ENCODE measurements around the gene FUT2. TPM values are rescaled to one million over a fixed set of nuclear protein-coding genes. Genes with fewer than 3 reads are reported as not detected.
"Not testable (repeated sequence)": the region's sequence is repeated elsewhere in the genome, so short reads cannot be mapped to it uniquely, and the experiment has no call there.

FUT2 gene
- polyA plus RNA-seq, 2 of the 4 experiments (the other 2 are of a cell fraction): not detected

DNA sequence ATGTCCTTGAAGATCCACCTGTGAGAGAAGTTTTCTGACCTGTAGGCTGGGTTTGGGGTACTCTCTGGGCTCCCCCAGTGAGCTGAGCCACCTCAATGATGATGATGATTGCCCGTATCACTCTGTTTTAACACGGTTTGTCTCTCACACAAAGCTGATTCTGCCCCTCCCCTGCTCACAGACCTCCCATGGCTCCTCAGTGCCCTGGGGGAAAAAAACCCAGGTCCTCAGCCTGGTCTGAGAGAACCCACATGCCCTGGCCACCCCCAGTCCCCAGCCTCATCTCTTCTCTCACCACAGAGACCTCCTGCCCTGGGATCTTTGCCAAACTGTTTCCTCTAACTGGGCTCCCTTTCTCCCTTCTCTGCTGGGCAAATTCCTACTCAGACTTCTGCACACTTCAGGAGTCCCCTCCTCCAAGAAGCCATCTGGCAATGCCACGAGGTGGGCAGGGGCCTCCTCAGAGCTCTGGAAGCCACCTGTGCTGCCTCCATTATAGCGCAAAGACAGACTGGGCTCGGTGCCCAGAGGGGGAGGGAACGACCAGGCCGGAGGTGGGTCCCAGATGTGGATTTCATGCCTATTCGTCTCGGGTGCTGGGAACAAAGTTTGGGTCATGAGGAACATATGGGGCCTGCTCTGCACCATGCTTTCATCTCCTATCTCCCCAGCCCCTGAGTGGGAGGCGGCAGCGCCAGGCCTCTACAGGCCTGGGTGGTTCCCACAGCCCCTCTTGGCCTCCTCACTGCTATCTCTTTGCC, 41.3 kb upstream of the FUT2 start (continued):
- no peak for TF ChIP-seq ZSCAN20 (CRISPR knock-in tag; IDR thresholded peaks at IDR 0.05)
- TF ChIP-seq, protein P1, sequence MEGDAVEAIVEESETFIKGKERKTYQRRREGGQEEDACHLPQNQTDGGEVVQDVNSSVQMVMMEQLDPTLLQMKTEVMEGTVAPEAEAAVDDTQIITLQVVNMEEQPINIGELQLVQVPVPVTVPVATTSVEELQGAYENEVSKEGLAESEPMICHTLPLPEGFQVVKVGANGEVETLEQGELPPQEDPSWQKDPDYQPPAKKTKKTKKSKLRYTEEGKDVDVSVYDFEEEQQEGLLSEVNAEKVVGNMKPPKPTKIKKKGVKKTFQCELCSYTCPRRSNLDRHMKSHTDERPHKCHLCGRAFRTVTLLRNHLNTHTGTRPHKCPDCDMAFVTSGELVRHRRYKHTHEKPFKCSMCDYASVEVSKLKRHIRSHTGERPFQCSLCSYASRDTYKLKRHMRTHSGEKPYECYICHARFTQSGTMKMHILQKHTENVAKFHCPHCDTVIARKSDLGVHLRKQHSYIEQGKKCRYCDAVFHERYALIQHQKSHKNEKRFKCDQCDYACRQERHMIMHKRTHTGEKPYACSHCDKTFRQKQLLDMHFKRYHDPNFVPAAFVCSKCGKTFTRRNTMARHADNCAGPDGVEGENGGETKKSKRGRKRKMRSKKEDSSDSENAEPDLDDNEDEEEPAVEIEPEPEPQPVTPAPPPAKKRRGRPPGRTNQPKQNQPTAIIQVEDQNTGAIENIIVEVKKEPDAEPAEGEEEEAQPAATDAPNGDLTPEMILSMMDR (IDR thresholded peaks at IDR 0.05): no peak
- no peak for TF ChIP-seq NFE2L2 (conservative IDR thresholded peaks at IDR 0.05; ENCODE audit: low read length)
- TF ChIP-seq ESRRA (IDR thresholded peaks at IDR 0.05; ENCODE audit: borderline replicate concordance, low read length): no peak

DNA sequence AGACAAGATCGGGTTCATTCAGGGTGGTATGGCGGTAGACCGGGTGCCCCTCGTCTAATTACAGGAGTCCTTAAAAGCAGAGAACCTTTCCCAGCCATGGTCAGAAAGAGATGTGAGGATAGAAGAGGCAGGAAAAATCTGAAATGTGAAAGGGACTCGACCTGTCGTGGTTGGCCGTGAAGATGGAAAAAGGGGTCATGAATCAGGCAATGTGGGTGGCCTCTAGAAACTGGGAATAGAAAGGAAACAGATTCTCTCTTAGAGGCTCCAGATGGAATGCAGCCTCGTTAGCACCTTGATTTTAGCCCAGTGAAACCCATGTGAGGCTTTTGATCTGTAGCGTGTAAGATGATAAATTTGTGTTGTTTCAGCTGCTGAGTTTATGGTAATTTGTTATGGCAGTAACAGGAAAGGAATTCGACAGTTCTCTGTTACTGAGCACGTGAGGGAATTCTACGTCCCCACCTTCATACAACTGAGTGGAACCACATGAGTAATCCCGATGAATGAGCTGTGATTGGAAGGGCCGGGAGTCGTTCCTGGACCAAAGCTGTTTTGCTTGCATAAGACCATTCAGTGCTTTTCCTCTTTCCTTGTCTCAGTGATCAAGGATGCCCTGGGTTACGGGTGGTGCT, 38.8 kb upstream of the FUT2 start:
- H3K4me1 ChIP-seq: no peaks in the 10 kb centered on the region
- no peak for TF ChIP-seq POLR2AphosphoS2 (conservative IDR thresholded peaks at IDR 0.05; ENCODE audit: low read length)
- TF ChIP-seq, protein P2, sequence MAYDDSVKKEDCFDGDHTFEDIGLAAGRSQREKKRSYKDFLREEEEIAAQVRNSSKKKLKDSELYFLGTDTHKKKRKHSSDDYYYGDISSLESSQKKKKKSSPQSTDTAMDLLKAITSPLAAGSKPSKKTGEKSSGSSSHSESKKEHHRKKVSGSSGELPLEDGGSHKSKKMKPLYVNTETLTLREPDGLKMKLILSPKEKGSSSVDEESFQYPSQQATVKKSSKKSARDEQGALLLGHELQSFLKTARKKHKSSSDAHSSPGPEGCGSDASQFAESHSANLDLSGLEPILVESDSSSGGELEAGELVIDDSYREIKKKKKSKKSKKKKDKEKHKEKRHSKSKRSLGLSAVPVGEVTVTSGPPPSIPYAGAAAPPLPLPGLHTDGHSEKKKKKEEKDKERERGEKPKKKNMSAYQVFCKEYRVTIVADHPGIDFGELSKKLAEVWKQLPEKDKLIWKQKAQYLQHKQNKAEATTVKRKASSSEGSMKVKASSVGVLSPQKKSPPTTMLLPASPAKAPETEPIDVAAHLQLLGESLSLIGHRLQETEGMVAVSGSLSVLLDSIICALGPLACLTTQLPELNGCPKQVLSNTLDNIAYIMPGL (CRISPR knock-in tag; IDR thresholded peaks at IDR 0.05; ENCODE audit: borderline replicate concordance): no peak
- TF ChIP-seq RFX5 (IDR thresholded peaks at IDR 0.05): peak; percentile 69
- no peak for TF ChIP-seq NPAS2 (CRISPR knock-in tag; IDR thresholded peaks at IDR 0.05; ENCODE audit: borderline replicate concordance)
- no peak for TF ChIP-seq RAD21 (conservative IDR thresholded peaks at IDR 0.05 in 1 of 2, IDR thresholded peaks at IDR 0.05 in 1 of 2)
- TF ChIP-seq ZSCAN20 (CRISPR knock-in tag; IDR thresholded peaks at IDR 0.05): no peak
- TF ChIP-seq, protein P3, sequence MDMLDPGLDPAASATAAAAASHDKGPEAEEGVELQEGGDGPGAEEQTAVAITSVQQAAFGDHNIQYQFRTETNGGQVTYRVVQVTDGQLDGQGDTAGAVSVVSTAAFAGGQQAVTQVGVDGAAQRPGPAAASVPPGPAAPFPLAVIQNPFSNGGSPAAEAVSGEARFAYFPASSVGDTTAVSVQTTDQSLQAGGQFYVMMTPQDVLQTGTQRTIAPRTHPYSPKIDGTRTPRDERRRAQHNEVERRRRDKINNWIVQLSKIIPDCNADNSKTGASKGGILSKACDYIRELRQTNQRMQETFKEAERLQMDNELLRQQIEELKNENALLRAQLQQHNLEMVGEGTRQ (IDR thresholded peaks at IDR 0.05): peak; percentile 33; the same call in 1 of the 2 replicates
- WGBS (ENCODE audit: missing lambda C conversion rate): 55% methylated on average over 16 of the region's 16 CpGs
- ATAC-seq (peak; percentile 35 to 42; a peak in 5 of 6 replicates), FAIRE-seq (no peak), DNase-seq (ENCODE audit: low read depth in 1 of 2, low spot score in 1 of 2) (peak in 1 of 2 experiments; percentile 65)
- H3K4me2 ChIP-seq: no peak overlapping the region
- H3K9me3 ChIP-seq: no peaks in the 10 kb centered on the region
- H3K27ac ChIP-seq: no peak overlapping the region
- ChIA-PET POLR2A (no interaction called here), CTCF (interaction anchor here (0.6 to 5.7 kb wide), 13 partner anchors 9 to 341 kb away, joined by 3 to 29 read pairs (median 4); partner anchors contain the start of gene CA11)
- no peak overlapping the region for H3K4me3 ChIP-seq

DNA sequence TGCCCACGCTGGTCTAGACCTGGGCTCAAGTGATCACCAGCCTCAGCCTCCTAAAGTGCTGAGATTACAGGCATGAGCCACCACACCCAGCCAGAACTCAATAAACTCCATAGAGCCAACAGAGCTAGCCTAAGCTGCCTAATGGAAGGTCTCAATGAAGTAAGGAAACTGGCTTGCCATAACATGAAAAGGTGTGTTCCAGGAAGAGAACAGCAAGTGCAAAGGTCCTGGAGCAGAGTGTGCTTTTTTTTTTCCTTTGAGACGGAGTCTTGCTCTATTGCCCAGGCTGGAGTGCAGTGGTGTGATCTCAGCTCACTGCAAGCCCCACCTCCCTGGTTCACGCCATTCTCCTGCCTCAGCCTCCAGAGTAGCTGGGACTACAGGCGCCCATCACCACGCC, 37.9 kb upstream of the FUT2 start:
- H3K27ac ChIP-seq; H3K4me2 ChIP-seq; POLR2A ChIA-PET; ATAC-seq; H3K4me3 ChIP-seq; H3K9me3 ChIP-seq; DNase-seq (ENCODE audit: low read depth in 1 of 2, low spot score in 1 of 2); FAIRE-seq; H3K4me1 ChIP-seq: not testable (repeated sequence)
- CTCF ChIA-PET: interaction anchor here (0.7 to 5.7 kb wide), 9 partner anchors 9 to 340 kb away, joined by 3 to 29 read pairs (median 4); partner anchors contain the start of gene CA11
- WGBS (ENCODE audit: missing lambda C conversion rate): 89% methylated on average over 5 of the region's 5 CpGs

DNA sequence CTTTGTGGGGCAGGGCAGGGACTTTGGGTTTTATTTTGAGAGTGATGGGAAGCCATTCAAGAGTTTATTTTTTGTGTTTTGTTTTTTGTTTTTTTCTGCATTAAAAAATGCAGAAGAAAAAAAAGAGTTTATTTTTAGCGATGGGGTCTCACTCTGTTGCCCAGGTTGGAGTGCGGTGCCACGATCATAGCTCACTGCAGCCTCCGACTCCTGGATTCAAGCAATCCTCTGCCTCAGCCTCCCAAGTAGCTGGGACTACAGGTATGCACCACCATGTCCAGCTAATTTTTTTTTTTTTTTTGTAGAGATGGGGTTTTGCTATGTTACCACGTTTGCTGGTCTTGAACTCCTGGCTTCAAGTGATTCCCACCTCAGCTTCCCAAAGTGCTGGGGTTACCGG, 37.3 kb upstream of the FUT2 start:
- POLR2A ChIA-PET: no interaction called here
- FAIRE-seq (no peak), ATAC-seq (no peak), DNase-seq (ENCODE audit: low read depth in 1 of 2, low spot score in 1 of 2) (no peak)
- Histone ChIP-seq H3K9me3 (no peaks in the 10 kb centered on the region), H3K4me1 (no peaks in the 10 kb centered on the region), H3K27ac (no peak overlapping the region), H3K4me3 (no peak overlapping the region), H3K4me2 (no peak overlapping the region)
- WGBS (ENCODE audit: missing lambda C conversion rate): 84% methylated on average over 6 of the region's 6 CpGs
- CTCF ChIA-PET: interaction anchor here (0.7 to 5.7 kb wide), 7 partner anchors 10 to 179 kb away, joined by 3 to 29 read pairs (median 4); partner anchors contain the start of gene CA11
- TF ChIP-seq EHF (CRISPR knock-in tag; IDR thresholded peaks at IDR 0.05) (no peak), RAD21 (conservative IDR thresholded peaks at IDR 0.05 in 1 of 2, IDR thresholded peaks at IDR 0.05 in 1 of 2) (no peak), ZNF302 (CRISPR knock-in tag; IDR thresholded peaks at IDR 0.05) (no peak), RNF2 (IDR thresholded peaks at IDR 0.05; ENCODE audit: borderline replicate concordance, low read depth) (no peak), CBX2 (IDR thresholded peaks at IDR 0.05; ENCODE audit: borderline replicate concordance, low read depth) (no peak)
- TF ChIP-seq, protein P4, sequence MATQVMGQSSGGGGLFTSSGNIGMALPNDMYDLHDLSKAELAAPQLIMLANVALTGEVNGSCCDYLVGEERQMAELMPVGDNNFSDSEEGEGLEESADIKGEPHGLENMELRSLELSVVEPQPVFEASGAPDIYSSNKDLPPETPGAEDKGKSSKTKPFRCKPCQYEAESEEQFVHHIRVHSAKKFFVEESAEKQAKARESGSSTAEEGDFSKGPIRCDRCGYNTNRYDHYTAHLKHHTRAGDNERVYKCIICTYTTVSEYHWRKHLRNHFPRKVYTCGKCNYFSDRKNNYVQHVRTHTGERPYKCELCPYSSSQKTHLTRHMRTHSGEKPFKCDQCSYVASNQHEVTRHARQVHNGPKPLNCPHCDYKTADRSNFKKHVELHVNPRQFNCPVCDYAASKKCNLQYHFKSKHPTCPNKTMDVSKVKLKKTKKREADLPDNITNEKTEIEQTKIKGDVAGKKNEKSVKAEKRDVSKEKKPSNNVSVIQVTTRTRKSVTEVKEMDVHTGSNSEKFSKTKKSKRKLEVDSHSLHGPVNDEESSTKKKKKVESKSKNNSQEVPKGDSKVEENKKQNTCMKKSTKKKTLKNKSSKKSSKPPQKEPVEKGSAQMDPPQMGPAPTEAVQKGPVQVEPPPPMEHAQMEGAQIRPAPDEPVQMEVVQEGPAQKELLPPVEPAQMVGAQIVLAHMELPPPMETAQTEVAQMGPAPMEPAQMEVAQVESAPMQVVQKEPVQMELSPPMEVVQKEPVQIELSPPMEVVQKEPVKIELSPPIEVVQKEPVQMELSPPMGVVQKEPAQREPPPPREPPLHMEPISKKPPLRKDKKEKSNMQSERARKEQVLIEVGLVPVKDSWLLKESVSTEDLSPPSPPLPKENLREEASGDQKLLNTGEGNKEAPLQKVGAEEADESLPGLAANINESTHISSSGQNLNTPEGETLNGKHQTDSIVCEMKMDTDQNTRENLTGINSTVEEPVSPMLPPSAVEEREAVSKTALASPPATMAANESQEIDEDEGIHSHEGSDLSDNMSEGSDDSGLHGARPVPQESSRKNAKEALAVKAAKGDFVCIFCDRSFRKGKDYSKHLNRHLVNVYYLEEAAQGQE (IDR thresholded peaks at IDR 0.05): no peak
- TF ChIP-seq, protein P5, sequence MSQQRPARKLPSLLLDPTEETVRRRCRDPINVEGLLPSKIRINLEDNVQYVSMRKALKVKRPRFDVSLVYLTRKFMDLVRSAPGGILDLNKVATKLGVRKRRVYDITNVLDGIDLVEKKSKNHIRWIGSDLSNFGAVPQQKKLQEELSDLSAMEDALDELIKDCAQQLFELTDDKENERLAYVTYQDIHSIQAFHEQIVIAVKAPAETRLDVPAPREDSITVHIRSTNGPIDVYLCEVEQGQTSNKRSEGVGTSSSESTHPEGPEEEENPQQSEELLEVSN (IDR thresholded peaks at IDR 0.05; ENCODE audit: borderline replicate concordance, low read depth): no peak
- TF ChIP-seq, protein P6, sequence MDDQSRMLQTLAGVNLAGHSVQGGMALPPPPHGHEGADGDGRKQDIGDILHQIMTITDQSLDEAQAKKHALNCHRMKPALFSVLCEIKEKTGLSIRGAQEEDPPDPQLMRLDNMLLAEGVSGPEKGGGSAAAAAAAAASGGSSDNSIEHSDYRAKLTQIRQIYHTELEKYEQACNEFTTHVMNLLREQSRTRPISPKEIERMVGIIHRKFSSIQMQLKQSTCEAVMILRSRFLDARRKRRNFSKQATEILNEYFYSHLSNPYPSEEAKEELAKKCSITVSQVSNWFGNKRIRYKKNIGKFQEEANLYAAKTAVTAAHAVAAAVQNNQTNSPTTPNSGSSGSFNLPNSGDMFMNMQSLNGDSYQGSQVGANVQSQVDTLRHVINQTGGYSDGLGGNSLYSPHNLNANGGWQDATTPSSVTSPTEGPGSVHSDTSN (IDR thresholded peaks at IDR 0.05): no peak

All from A549 (cell line).